IPS-NIHi11 (cell line): Measurements from ENCODE around the gene NUDT14.
A peak's percentile ranks its signal among the peaks of the same experiment; 100 is the strongest.

ENCODE experiments used
- DNase-seq: peaks from one replicate; pipeline ENCODE4 v3.0.0; 2012; ENCODE audit warnings: mixed read lengths, low spot score

NUDT14 gene

DNA sequence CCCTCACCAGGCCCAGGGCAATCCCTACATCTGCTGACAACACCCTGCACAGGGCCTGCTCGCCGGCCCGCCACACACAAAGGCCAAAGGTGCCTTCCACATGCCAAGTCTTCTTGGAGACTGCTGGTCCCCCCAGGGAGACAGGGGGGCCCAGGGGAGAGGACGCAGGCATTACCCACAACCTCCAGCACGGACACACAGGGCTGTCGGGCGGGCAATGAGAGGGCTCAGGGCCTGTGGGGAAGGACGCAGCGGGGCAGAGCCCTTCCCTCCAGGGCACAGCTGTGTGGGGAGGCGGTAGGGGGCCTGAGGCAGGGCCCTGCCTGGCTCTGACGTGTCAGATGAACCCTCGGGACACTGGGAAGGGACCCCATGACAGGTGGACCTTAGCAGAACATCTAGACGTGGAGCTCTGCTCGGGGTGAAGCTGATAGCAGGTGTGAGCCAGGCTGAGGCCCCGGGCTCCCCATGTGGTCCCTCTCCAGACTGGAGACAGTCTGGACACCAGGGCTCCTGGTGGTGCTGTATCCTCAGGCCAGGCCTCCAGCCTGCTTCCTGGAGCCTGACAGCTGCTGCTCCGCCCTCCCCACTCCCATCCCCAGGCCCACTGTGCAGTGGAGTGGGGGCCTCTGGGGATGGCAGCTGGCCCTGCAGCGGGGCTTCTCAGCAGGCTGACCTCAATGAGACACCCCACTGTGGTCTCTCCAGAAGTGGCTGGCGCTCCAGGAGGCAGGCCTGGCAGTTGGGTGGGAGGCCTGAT is 31.6 kb upstream of the NUDT14 start:
- DNase-seq: no peak

GRCh38 chr14:105211758-105212089 is 30.6 kb upstream of the NUDT14 start:
- no peak for DNase-seq

GRCh38 chr14:105211086-105211757 is 30.1 kb upstream of the NUDT14 start:
- DNase-seq: no peak

- DNase-seq: no peak
These were observed 29.3 kb upstream of the NUDT14 start for GRCh38 chr14:105210266-105211025.

DNA sequence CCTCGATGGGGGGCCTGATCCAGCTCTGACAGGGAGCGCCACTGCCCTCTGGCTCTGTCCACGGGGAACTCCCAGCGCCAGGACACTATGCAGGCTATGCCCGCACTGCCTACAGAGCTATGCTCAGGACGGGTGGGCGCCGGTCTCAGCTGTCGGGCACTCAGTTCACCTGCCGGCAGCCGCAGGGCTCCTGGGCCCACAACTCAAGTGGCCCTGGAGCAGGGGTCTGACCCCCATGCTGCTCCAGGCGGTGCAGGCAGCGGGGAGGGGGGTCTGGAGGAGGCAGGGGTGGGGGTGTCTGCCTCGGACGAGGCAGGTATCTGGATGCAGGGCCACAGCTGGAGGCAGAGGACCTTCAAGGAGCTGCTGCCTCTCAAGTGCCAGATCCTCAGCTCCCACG is 28.5 kb upstream of the NUDT14 start:
- DNase-seq: no peak

DNA sequence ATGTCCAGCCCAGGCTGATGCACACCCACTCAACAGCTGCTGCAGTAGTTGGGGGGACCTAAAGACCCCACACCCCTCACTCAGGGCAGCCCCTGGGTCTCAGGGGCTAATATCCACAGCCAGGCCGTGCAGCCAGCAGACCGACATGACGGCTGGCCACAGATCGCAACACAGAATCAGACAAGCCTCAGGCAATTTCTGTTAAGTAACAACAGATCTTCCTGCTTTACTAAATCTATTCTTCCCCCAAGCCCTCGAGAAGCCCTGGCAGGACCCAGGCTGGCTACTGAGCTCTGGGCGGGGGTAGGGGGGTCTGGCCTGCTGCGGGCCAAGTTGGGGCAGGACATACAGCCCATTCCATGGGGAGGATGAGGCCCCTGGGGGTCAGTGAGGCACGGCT is 28.0 kb upstream of the NUDT14 start:
- no peak for DNase-seq

- DNase-seq: no peak
These were observed 27.6 kb upstream of the NUDT14 start for GRCh38 chr14:105208738-105209075.

DNA sequence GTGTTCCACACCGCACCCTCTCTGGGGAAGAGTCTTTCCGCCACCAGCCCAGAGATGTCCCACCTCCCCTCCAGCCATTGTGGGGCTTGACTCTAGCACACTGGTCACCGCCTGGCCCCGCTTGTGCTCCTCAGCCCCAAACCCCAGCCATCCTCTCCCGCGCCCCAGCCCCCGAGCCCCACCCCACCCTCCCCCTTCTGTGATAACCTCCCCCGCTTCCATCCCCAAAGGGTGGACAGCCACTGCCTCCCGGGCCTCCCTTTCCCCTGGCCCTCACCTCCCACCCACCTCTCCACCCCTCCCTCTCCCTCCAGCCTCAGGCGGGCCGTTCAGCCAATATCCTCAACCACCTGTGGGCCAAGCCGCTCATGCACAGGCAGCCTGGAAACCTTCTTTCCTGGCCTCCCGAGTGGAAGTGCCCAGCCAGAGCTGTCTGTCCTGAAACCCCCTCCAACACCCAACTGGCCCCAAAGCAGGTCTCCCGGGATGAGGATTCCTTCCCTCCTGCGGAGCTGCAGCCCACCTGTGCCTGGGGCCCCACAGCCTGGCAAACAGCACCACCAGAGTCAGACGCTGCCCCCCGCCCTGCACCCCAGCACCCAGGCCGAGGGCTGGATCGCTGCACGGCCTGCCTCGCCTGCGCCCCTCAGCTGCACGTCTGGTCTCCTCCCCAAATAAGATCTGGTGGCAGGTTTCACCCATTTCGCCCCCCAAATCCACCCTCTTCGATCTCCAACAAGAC is 27.1 kb upstream of the NUDT14 start:
- DNase-seq: no peak

DNA sequence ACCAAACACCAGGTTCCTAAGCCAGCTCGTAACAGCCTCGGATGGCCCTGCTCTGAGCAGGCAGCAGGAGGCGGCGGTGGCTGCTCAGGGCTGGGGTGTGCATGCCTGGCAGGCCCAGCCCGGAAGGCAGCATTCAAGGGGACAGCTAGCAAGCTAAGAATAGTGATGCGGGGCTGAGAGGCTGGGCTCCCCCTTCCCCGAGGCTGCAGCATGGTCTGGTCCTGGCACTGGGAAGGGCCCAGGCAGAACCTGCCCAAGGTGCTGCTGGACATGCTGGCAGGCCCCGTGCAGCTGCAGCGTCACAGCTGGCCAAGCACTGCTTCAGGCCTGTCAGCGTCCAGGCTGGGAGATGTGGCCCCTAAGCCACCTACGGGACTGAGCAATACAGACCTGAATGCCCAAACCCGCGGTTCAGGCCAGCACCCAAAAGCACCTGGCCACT is 26.4 kb upstream of the NUDT14 start:
- DNase-seq: peak; percentile 75

- no peak for DNase-seq
These were observed 25.8 kb upstream of the NUDT14 start for GRCh38 chr14:105206873-105207272.

DNA sequence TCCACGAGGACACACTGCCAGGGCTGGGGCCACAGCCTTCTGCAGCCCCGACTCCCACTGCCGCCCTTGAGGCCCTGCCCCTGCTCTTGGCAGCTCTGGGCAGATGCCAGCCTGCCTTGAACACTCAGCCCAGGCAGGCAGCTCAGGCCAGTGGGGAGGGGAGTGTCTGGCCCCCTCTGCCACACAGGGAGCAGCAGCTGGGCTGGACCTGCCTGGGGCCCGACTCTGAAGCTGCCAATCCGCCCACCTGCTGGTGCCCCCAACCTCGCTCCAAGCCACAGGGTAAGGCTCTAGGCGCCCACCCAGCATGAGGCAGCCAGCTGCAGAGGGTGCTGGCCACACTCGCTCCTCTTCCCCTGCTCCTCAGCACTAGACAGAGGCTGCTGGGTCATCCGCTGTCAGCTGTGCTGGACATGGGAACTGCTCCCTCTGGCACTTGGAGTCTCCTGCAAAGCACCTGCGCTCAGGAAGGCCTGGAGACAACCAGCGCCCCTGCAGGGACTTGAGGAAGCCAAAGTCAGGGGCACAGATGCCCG is 24.6 kb upstream of the NUDT14 start:
- DNase-seq: no peak

DNA sequence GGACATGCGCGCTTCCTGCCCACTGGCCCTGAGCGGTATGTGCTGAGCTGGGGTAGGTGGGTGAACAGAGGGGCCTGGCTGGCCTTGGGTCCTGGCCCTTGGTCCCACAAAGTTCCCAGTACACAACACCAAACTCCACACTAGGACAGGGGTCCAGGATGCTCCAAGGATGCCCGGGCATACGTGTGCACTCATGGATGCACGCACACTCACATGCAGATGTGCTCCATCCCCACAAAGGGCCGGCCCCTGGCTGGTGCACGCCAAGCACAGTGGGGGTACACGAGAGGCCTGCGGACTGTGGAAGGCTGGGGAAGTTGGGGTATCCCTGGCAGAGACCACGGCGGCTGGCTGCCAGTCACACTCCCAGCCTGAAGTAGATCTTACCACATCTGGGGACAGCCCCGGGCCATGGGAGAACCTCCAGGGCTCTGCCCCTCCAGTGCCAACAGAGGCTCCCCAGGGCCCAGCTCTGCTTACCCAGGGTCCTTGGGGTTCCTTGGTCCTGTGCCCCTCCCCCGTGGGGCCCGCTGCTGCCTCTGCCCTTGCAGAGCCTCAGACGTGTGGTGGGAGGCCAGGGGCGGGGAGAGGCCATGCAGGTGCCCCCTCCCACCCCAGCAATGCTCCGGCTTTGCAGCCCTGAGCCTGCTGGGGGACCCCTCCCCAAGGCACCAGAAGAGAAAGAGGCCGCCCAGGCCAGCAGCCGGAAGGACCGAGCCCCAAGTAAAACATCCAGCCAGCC is 24.0 kb upstream of the NUDT14 start:
- DNase-seq: no peak

DNA sequence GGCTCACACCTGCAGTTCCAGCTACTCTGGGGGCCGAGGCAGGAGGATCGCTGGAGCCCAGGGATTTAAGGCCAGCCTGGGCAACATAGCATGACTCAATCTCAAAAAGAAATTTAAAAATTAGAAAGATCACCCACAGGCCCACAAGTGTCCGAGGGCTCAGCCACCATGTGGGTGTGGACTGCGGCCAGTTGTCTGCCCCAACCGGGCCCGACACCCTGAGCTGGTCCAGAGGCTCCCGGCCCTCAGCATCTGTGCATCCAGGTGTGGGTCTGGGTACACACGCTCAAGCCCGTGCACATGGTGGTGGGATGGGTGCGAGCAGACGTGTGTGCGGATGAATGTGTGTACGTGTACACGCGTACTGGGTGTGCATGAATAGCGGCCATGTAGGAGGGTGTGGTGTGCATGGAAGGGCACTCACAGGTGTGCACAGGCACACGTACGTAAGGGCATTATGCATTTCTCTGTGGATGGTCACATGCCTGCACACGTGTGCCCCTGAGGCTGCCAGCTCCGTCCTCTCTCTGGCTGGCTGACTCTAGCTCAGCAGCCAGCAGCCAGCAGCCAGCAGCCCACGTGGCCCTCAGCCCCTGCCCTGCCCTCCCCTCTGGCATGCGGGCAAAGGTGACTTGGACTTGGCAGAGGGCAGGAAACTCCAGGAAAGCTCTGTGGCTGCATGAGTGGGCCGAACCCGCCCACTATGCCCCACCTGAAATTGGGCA is 23.3 kb upstream of the NUDT14 start:
- DNase-seq: no peak

- no peak for DNase-seq
These were observed 22.6 kb upstream of the NUDT14 start for GRCh38 chr14:105203701-105204100.

DNA sequence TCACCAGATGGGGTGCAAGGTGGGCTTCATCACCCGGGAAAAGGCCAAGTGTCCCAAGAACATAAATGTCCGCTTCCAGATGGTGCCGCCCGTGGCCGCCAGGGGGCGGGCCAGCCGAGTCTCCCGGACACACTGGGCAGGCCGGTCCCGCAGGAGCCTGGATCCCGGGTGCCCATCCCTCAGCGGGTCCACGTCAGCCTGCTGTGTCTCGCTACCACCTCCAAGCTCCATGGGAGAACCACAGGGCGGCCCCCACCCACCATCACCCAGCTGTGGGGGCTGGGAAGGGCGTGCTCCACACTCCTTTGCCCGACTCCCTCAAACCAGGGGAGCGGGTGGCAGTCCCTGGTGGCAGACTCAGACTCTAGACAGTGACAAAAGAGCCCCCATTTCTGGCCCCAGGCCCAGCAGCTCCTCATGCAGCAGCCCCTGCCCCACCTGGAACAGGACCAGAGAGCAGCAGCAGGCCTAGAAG is 22.0 kb upstream of the NUDT14 start:
- DNase-seq: peak; percentile 92

DNA sequence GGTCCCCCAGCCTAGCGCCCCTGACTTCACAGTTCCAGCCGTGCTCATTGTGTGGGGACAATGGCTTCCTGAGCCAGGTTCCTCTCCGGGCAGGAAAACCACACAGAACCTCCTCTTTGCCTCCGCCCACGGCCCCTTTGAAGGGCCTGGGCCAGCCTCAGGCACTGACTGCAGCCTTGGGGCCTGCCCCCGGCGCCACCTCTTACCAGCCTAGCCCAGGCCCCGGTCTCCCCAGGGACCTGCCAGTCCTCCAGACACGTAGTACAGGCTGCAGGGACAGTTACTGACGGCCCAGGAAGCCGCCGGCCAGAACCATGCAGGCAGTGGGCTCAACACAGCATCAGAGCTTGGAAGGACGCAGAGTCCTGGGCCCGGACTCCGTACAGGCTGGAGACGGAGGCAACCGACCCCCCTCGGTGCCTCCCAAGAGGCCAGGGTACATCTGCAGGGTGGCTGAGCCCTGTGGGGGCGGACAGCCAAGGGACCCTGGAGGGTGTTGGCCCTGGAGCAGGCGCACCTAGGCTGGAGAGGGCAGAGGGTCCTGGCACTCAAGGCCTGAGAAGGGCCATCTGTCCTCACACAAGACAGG is 20.9 kb upstream of the NUDT14 start:
- no peak for DNase-seq

DNA sequence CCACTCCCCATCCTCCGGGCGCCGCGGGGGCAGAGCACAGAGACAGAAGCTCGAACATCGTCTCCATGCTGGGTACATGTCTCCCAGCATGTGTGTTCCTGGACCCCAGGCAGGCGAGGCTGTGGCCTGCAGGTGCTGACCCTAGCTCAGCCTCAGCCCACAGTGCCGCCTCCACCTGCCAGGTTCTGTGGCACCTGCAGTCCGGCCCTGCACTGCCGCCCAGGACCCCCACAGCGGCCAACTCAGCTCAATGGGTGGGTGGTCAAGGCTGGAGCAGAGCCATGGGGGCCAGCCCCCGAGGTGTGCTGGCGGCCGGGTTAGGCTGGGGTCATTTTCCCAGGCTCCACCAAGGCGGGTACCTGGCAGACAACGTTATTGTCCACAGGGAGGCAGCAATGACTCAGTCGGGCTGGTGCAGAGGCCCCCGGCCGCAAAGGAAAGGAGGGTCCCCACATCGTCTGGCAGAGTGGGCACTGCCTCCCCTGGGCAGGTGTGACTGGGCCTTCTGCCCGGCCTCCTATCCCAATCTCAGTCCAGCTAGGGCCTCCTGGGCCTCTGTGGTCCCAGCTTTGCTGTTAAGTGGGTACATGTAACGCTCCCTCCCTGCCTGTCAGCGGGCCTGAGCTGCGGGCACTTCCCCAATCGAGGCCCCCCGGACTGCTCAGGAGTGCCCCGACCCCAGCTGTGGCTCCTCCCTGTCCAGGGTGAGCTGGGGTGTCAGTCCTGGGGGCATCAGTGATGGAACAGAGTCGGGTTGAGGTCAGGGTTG is 20.2 kb upstream of the NUDT14 start:
- peak; percentile 67 for DNase-seq

DNA sequence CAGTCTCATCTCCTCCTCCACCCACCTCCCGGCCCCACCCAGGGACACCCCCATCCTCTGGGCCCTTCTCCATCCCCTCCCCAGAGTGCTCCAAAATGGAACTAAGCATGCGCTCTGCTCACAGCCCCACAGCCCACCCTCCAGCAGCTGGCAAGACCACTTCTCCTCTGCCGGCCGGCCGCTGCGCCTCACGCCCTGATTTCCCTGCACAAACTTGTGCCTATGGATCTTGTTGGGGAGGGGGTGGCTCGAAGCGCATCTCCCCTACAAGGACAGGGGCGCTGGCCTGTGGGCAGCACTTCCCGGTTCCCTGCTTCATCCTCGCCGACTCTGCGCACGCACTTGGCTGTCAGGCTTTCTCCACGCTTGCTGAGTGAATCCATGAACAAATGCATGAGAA is 19.5 kb upstream of the NUDT14 start:
- no peak for DNase-seq

DNA sequence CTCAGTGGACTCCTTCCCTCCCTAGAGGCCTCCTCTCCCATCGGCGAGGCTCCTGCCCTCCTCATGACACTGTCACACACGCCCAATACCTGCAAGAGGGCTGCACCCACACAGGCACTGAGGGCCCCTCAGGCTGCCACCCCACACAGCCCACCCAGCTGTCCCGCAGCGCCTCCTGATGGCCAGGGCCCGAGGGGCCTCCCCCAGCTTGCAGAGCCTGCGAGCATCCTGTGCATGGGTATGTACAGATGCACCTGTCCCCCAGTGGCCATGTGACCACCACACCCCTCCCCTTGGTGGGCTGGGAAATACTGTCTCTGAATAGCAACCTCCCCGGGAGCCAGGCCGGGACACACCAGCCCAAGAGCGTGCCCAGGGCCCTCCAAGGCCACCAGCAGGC is 19.0 kb upstream of the NUDT14 start:
- no peak for DNase-seq

GRCh38 chr14:105199093-105199492 is 18.0 kb upstream of the NUDT14 start:
- DNase-seq: no peak
